Ovary (tissue), 9 donors: ENCODE results near the gene SEMA5B. TPM values are rescaled to one million over a fixed set of nuclear protein-coding genes. Genes with fewer than 3 reads are reported as not detected.

Experiments
- DNase-seq, 5 donors: peaks; one replicate each; pipeline ENCODE4 v3.0.0-alpha.2; 2019 to 2020
- H3K27ac ChIP-seq, 2 donors: fragments of 200-600 bp; one replicate each; pipeline versions ENCODE4 v1.5.1 to v1.8.0; 2019 to 2022
- H3K27me3 ChIP-seq: fragments of 200-600 bp; one replicate; pipeline ENCODE4 v1.8.0; 2022
- H3K36me3 ChIP-seq: fragments of 200-600 bp; sonication (generic); one replicate; pipeline ENCODE4 v1.5.1; 2019
- H3K4me1 ChIP-seq: one replicate; pipeline ENCODE4 v1.8.1; 2013; ENCODE audit warnings: mild to moderate bottlenecking, moderate library complexity; ENCODE audit not compliant: insufficient read depth
- H3K4me3 ChIP-seq: fragments of 200-600 bp; sonication (generic); one replicate; pipeline ENCODE4 v1.5.1; 2017
- H3K9me3 ChIP-seq, 2 donors: fragments of 200-600 bp in 1 of 2; sonication (generic) in 1 of 2; one replicate each; pipeline versions ENCODE4 v1.5.1 to v1.8.1; 2013 to 2019; ENCODE audit warnings: mild to moderate bottlenecking in 1 of 2, moderate library complexity in 1 of 2
- CTCF ChIP-seq, 3 donors: fragments of 450-650 bp in 2 of 3; fragments of 200-600 bp in 1 of 3; IDR thresholded peaks; one replicate each; pipeline versions ENCODE4 v1.5.1 to v1.8.0; 2016 to 2022; ENCODE audit warnings: antibody characterized with exemption in 3 of 3, mild to moderate bottlenecking in 1 of 3
- EP300 ChIP-seq: sonication (generic); formaldehyde crosslinking; IDR thresholded peaks from one replicate; pipeline ENCODE4 v1.6.1; 2017; ENCODE audit warnings: antibody characterized with exemption
- POLR2A ChIP-seq: fragments of 450-650 bp; IDR thresholded peaks from one replicate; pipeline ENCODE4 v1.6.1; 2017; ENCODE audit warnings: antibody characterized with exemption, mild to moderate bottlenecking, moderate library complexity
- intact Hi-C, 4 donors: fragments of 100-400 bp; cut with DNase I; formaldehyde crosslinking; loops; one replicate each; pipeline versions ENCODE4 v1.11.0 to v1.15.1; 2022 to 2023
- polyA plus RNA-seq, 2 donors: library from polyadenylated mRNA; stranded (reverse); fragments of 200-250 nt in 1 of 2; fragments of 350-450 nt in 1 of 2; fragmentation: Illumina TruSeq in 1 of 2; extraction: RNeasy Lipid Tissue Mini Kit (QIAGEN cat#74804) in 1 of 2; gene quantifications; one replicate each; pipeline ENCODE4 v1.2.3, GENCODE V29; 2013 to 2014
- total RNA-seq, 7 donors: library from RNA; depleted of rRNA in 2 of 7; stranded (reverse); fragments of >200 nt in 2 of 7; fragmentation: NEBNext Ultra II Directional in 3 of 7; extraction: Animal tissue kit (Norgen Biotek cat#: 25700) in 3 of 7; gene quantifications; one replicate each; pipeline versions ENCODE4 v1.1.0 to v1.2.4, GENCODE V29; 2016 to 2023
- donor health status: DM: no; HTN: no; CAD: no; lungs with moderate emphysema.
- donor health status: DM: no; HTN: no; CAD: no.
- donor health status: Bipolar disorder and iron deficiency.
- donor health status: DM: yes; HTN: yes; CAD: no.
- donor health status: DM: no; HTN: no; CAD: no.
- donor health status: DM: yes; HTN: yes; CAD: no.

SEMA5B gene
- total and polyA plus RNA-seq, 9 donors = 0.22 to 3.1 (median 1.3) TPM

GRCh38 chr3:122864498-122864897 is 163.1 kb downstream of the SEMA5B start:
- DNase-seq = no peak
- Histone ChIP-seq H3K27me3 (no peaks in the 10 kb centered on the region), H3K9me3 (no peaks in the 10 kb centered on the region), H3K27ac (no peak overlapping the region), H3K4me1 (no peaks in the 10 kb centered on the region), H3K4me3 (no peak overlapping the region), H3K36me3 (no peaks in the 10 kb centered on the region)
- TF ChIP-seq POLR2A (no peak), CTCF (IDR thresholded peaks at IDR 0.05) (no peak), EP300 (no peak)
- intact Hi-C loops = no loop called here

- Histone ChIP-seq H3K4me3 (no peak overlapping the region), H3K27ac (no peak overlapping the region), H3K4me1 (no peaks in the 10 kb centered on the region), H3K27me3 (no peaks in the 10 kb centered on the region), H3K36me3 (no peaks in the 10 kb centered on the region), H3K9me3 (no peaks in the 10 kb centered on the region)
- intact Hi-C loops = no loop called here
- TF ChIP-seq CTCF (IDR thresholded peaks at IDR 0.05) = no peak
- no peak for DNase-seq
Observed at GRCh38 chr3:122862381-122862780, 165.2 kb downstream of the SEMA5B start.

Other genes starting within 250 kb of the SEMA5B start
- 10 to 100 TPM in 3 of 7 donors, 1 to 10 TPM in 4; 5.8 to 12.8 (median 9.5) TPM for gene HSPBAP1, start 233.9 kb downstream of the SEMA5B start, total RNA-seq
- 1 to 10 TPM; 5.3 to 9.3 TPM for gene HSPBAP1, start 233.9 kb downstream of the SEMA5B start, polyA plus RNA-seq
- 10 to 100 TPM in 3 of 7 donors, 1 to 10 TPM in 4; 7.0 to 17.8 (median 8.3) TPM for gene SLC49A4, start 232.7 kb downstream of the SEMA5B start, total RNA-seq
- gene SLC49A4, start 232.7 kb downstream of the SEMA5B start, polyA plus RNA-seq = 10 to 100 TPM in 1 of 2 donors, 1 to 10 TPM in 1; 3.7 to 13.4 TPM
- 10 to 100 TPM; 11.2 to 30.6 (median 24.3) TPM for gene PDIA5, start 39.3 kb upstream of the SEMA5B start, total RNA-seq
- gene PDIA5, start 39.3 kb upstream of the SEMA5B start, polyA plus RNA-seq = 10 to 100 TPM; 16.6 to 58.3 TPM
- gene SEC22A, start 174.2 kb upstream of the SEMA5B start, total RNA-seq = 10 to 100 TPM; 12.5 to 45.3 (median 19.9) TPM
- gene SEC22A, start 174.2 kb upstream of the SEMA5B start, polyA plus RNA-seq = 10 to 100 TPM; 10.2 to 25.6 TPM